ENCODE measurements around the gene TRIM14.
"Not testable (repeated sequence)": the region's sequence is repeated elsewhere in the genome, so short reads cannot be mapped to it uniquely, and the experiment has no call there.

Gene TRIM14

GRCh38 chr9:98104445-98104881, 14.6 kb downstream of the TRIM14 start:
- DNase-seq, result no peak

- no peak for DNase-seq
These were observed 17.2 kb downstream of the TRIM14 start for GRCh38 chr9:98101868-98102273.

- no peak for DNase-seq
These were observed 17.6 kb downstream of the TRIM14 start for GRCh38 chr9:98101416-98101815.

GRCh38 chr9:98100456-98100855, 18.6 kb downstream of the TRIM14 start:
- no peak for DNase-seq

DNA sequence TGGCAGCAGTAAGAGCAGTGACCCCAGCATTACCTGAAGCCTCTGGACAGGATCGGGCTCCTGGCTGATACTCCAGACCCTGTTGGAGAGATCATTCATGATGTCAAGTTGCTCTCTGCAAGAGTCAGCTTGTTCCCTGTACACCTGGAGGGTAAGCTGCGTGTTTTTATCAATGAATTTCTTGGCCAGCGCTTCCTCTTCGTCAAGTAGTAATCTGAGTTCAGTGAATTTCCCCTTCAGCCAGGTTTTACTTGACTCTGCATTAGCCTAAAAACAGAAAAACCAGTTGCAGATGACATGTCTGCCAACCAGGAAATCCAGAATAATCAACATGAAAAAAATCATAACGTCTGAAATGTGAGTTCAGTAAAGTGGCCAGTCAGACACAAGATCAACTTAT, 19.1 kb downstream of the TRIM14 start:
- DNase-seq, result no peak

GRCh38 chr9:98099346-98099745, 19.7 kb downstream of the TRIM14 start:
- DNase-seq, result no peak

DNA sequence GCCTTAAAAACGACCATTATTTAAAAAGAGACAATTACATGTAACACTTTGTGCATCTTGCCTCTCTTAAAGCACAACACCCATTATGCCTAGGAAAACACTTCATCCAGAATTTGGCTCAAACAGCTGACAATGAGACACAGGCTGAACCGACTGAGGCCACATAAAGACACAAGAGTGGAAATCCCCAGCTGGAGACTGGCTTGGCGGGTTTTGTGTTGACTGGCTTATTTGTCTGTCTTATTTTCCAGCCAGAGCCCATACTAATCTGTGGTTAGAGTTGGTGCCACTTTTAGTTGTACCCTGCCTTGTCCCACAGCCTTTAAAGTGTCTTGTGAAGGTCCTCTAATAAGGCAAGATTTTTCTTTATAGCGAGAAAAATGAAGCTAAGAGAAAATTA, 21.2 kb downstream of the TRIM14 start:
- no peak for DNase-seq

DNA sequence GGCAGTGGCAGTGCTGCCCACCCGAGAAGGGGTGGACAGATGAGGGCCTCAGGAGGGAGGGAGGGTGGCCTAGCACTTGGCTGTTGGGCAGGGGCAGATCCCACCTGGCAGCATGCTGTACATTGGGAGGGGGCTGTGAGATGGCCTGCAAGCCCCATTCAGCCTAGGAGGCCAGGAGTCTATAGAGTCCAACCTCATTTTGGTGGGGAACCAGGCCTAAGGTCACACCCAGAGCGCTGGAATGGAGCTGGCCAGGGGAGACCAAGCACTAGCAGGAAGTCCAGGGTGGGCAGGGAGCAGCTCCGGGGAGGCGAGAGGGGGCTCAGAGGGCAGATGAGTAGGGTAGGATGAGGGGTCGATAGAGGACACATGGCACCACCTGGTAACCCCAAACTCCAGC, 22.9 kb downstream of the TRIM14 start:
- no peak for DNase-seq

GRCh38 chr9:98095401-98095800, 23.6 kb downstream of the TRIM14 start:
- no peak for DNase-seq

GRCh38 chr9:98094851-98095250, 24.2 kb downstream of the TRIM14 start:
- DNase-seq, result no peak

GRCh38 chr9:98094316-98094715, 24.7 kb downstream of the TRIM14 start:
- DNase-seq, result no peak

GRCh38 chr9:98092613-98092931, 26.4 kb downstream of the TRIM14 start:
- DNase-seq, result no peak

- no peak for DNase-seq
These were observed 27.0 kb downstream of the TRIM14 start for GRCh38 chr9:98091735-98092612.

DNA sequence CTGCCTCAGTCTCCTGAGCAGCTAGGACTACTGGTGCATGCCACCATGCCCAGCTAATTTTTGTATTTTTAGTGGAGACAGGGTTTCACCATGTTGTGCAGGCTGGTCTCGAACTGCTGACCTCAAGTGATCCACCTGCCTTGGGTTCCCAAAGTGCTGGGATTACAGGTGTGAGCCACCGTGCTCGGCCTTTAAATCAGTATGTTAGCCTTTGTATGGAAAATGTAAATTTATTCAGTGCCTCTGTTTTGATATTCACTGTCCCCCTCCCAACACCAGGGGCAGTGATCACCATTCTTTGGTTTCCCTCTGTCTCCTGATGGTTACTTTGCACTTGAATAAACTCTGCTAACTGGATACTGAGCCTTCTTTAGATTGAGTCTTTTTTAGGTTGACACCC, 28.3 kb downstream of the TRIM14 start:
- DNase-seq, result not testable (repeated sequence)

GRCh38 chr9:98087420-98088354, 31.3 kb downstream of the TRIM14 start:
- no peak for DNase-seq

GRCh38 chr9:98086461-98086860, 32.6 kb downstream of the TRIM14 start:
- DNase-seq, result no peak

DNA sequence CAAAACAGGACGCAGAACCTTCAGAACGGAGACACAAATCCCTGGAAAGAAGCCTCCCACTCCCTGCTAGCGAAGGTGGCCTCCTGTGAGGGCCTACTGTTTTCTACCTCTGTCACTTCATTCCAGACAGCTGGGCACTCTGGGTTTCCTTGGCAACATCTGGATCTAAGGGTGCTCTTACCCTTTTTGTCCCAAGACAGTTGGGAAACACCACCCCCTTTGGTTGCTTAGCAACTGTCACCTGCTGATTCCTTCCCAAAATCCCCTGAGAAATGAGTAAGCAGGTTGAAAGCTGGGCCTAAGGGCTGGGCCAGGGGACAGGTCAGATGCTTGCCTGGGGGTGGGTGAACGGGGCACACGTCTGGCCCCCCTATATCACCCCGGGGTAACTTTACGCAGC, 33.1 kb downstream of the TRIM14 start:
- DNase-seq, result no peak

GRCh38 chr9:98085058-98085457, 34.0 kb downstream of the TRIM14 start:
- DNase-seq, result no peak

DNA sequence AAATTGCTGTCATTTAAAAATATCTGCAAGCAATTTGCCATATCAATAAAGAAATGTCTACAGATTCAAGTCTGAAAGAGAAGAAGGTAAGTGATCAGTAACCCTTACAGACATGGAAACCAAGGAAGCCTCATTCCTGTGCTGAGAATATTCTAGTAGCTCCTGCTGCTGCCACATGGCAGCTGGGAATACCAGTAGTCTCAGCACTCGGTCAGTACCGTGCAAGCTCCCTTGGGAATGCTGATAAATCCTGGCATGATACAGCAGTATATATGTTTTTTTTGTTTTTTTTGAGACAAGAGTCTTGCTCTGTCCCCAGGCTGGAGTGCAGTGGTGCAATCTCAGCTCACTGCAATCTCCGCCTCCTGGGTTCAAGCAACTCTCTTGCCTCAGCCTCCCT, 34.6 kb downstream of the TRIM14 start:
- DNase-seq, result no peak

DNA sequence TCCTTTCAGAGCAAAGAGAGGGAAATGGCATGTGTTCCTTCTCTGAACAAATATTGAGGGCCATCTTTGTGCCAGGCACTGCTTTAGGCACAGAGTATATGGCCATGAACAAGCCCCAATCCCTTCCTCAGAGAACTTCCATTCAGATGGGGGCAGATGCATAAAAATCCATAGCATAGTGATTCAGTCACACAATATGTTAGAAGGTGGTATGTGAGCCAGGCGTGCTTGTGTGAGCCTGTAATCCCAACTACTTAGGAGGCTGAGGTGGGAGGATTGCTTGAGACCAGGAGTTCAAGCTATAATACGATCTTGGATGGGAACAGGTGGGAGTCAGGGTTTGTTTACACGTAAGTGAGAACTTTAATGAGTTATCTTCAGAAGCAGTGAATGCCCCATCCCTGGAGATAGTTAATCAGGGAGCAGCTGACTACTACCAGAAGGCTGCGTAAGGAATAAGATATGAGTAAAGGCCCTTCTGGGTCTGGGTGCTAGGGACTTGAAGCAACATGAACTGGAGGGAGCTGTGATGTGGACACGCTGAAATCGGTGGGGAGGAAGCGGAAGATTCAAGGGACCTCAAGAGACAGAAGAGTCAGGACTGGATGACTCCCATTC, 35.3 kb downstream of the TRIM14 start:
- DNase-seq, result no peak

GRCh38 chr9:98083061-98083501, 35.9 kb downstream of the TRIM14 start:
- DNase-seq, result no peak

- no peak for DNase-seq
These were observed 37.4 kb downstream of the TRIM14 start for GRCh38 chr9:98081477-98082219.

- DNase-seq, result no peak
These were observed 38.2 kb downstream of the TRIM14 start for GRCh38 chr9:98080780-98081179.

All from cerebellar nuclear complex (tissue), 1 donor.